Right lobe of liver (tissue), 4 donors: ENCODE data around the gene NECAB2.

ENCODE experiments used
- CTCF ChIP-seq, 4 donors: fragments of 200-600 bp in 3 of 4; fragments of 450-650 bp in 1 of 4; IDR thresholded peaks; one replicate each; pipeline versions ENCODE4 v1.5.1 to v1.8.0; 2016 to 2022; ENCODE audit warnings: antibody characterized with exemption in 4 of 4, mild to moderate bottlenecking in 2 of 4
- POLR2A ChIP-seq: fragments of 450-650 bp; IDR thresholded peaks from one replicate; pipeline ENCODE4 v1.6.1; 2017; ENCODE audit warnings: antibody characterized with exemption, mild to moderate bottlenecking
- donor health status: DM: no; HTN: no; CAD: no.
- donor health status: DM: no; HTN: no; CAD: no.
- donor health status: DM: no; HTN: yes; CAD: no.

- TF ChIP-seq CTCF (IDR thresholded peaks at IDR 0.05) (peak; percentile 55 to 79 (median 72)), POLR2A (no peak)
Observed at GRCh38 chr16:83956336-83957289, 11.4 kb upstream of the NECAB2 start.
